HepG2 (cell line): ENCODE measurements around the gene COQ5. TPM values are rescaled to one million over a fixed set of nuclear protein-coding genes. Genes with fewer than 3 reads are reported as not detected.

Experiments used
- CERS6 ChIP-seq: sonication (generic); formaldehyde crosslinking; IDR thresholded peaks from 2 replicates; pipeline ENCODE4 v1.5.0; 2020; ENCODE audit warnings: missing genetic modification reagents
- GABPB1 ChIP-seq: IDR thresholded peaks from 2 replicates; pipeline ENCODE4 v1.6.1; 2016; ENCODE audit warnings: mild to moderate bottlenecking, missing genetic modification reagents, moderate library complexity, missing compliant biosample characterization
- GATA4 ChIP-seq: sonication (generic); IDR thresholded peaks from 2 replicates; pipeline ENCODE4 v1.6.1; 2016; ENCODE audit warnings: antibody characterized with exemption, low read depth, borderline replicate concordance
- GTF2F1 ChIP-seq: fragments of 150-350 bp; IDR thresholded peaks from 2 replicates; pipeline ENCODE4 v1.6.1; 2014; ENCODE audit warnings: low read length
- HHEX ChIP-seq: IDR thresholded peaks from 2 replicates; pipeline ENCODE4 v1.6.1; 2016; ENCODE audit warnings: control low read depth
- HIVEP1 ChIP-seq: sonication (generic); formaldehyde crosslinking; IDR thresholded peaks from 2 replicates; pipeline ENCODE4 v1.4.0; 2020; ENCODE audit warnings: mild to moderate bottlenecking, missing genetic modification reagents
- HNF1B ChIP-seq: sonication (generic); formaldehyde crosslinking; IDR thresholded peaks from 2 replicates; pipeline ENCODE4 v1.5.1; 2020; ENCODE audit warnings: mild to moderate bottlenecking, moderate library complexity, missing genetic modification reagents
- IKZF4 ChIP-seq: sonication (generic); formaldehyde crosslinking; IDR thresholded peaks from 2 replicates; pipeline ENCODE4 v1.5.1; 2020; ENCODE audit warnings: borderline replicate concordance, mild to moderate bottlenecking, low read depth, missing genetic modification reagents; ENCODE audit errors: not compliant biosample characterization
- KDM3A ChIP-seq: IDR thresholded peaks from 2 replicates; pipeline ENCODE4 v1.6.1; 2018; ENCODE audit warnings: low read depth, missing compliant biosample characterization
- MXD4 ChIP-seq: IDR thresholded peaks from 2 replicates; pipeline ENCODE4 v1.6.1; 2016; ENCODE audit warnings: mild to moderate bottlenecking, missing biosample characterization, missing genetic modification reagents
- NFIC ChIP-seq: IDR thresholded peaks from 2 replicates; pipeline ENCODE4 v1.6.1; 2012; ENCODE audit warnings: mild to moderate bottlenecking, low read length, inconsistent platforms
- PHF8 ChIP-seq: sonication (generic); formaldehyde crosslinking; IDR thresholded peaks from 2 replicates; pipeline ENCODE4 v1.5.0; 2020; ENCODE audit warnings: missing genetic modification reagents
- POLR2AphosphoS5 ChIP-seq: IDR thresholded peaks from 2 replicates; pipeline ENCODE4 v1.6.1; 2012; ENCODE audit warnings: low read depth, low read length
- RAD51 ChIP-seq: fragments of 450-650 bp; IDR thresholded peaks from 2 replicates; pipeline ENCODE4 v1.6.1; 2016; ENCODE audit warnings: borderline replicate concordance
- RFX3 ChIP-seq: IDR thresholded peaks from 2 replicates; pipeline ENCODE4 v1.6.1; 2016; ENCODE audit warnings: missing biosample characterization, missing genetic modification reagents
- SIN3B ChIP-seq: fragments of 150-350 bp; IDR thresholded peaks from 2 replicates; pipeline ENCODE4 v1.6.1; 2014; ENCODE audit warnings: low read length
- ZBTB46 ChIP-seq: sonication (generic); formaldehyde crosslinking; IDR thresholded peaks from 2 replicates; pipeline ENCODE4 v1.4.0; 2020; ENCODE audit warnings: mild to moderate bottlenecking, missing genetic modification reagents, borderline replicate concordance
- ZNF230 ChIP-seq: sonication (generic); formaldehyde crosslinking; IDR thresholded peaks from 2 replicates; pipeline ENCODE4 v1.4.0; 2020; ENCODE audit warnings: mild to moderate bottlenecking, missing genetic modification reagents
- ZNF264 ChIP-seq: sonication (generic); formaldehyde crosslinking; IDR thresholded peaks from 2 replicates; pipeline ENCODE4 v1.4.0; 2020; ENCODE audit warnings: missing genetic modification reagents
- ZNF572 ChIP-seq: sonication (generic); formaldehyde crosslinking; IDR thresholded peaks from 2 replicates; pipeline ENCODE4 v1.5.1; 2020; ENCODE audit warnings: mild to moderate bottlenecking, missing genetic modification reagents
- ZNF709 ChIP-seq: sonication (generic); formaldehyde crosslinking; IDR thresholded peaks from 2 replicates; pipeline ENCODE4 v1.5.0; 2020; ENCODE audit warnings: mild to moderate bottlenecking, missing genetic modification reagents
- ZSCAN12 ChIP-seq: sonication (generic); formaldehyde crosslinking; IDR thresholded peaks from 2 replicates; pipeline ENCODE4 v1.9.0; 2021; ENCODE audit warnings: mild to moderate bottlenecking, missing genetic modification reagents
- ZSCAN25 ChIP-seq: sonication (generic); formaldehyde crosslinking; IDR thresholded peaks from 2 replicates; pipeline ENCODE4 v1.8.0; 2022; ENCODE audit warnings: mild to moderate bottlenecking, missing genetic modification reagents
- polyA plus RNA-seq, 8 experiments: library from polyadenylated mRNA; depleted of rRNA in 3 of 8; stranded (reverse) in 7 of 8; unstranded in 1 of 8; fragments of >200 nt; fragmentation: Illumina TruSeq in 4 of 8; extraction: Trizol in 4 of 8; gene quantifications; 2 replicates each; pipeline versions ENCODE4 v1.2.1 to v1.2.3, GENCODE V29; 2011 to 2016; ENCODE audit warnings: low read depth in 4 of 8, missing spikeins in 1 of 8, mixed read lengths in 1 of 8; ENCODE audit not compliant: insufficient read depth in 1 of 8
- total RNA-seq, 5 experiments: library from RNA; depleted of rRNA; stranded (reverse); fragments of >200 nt; fragmentation: Illumina TruSeq; extraction: Trizol; gene quantifications; 2 replicates each; pipeline ENCODE4 v1.2.3, GENCODE V29; 2016; ENCODE audit warnings: low read depth in 1 of 5
- TF ChIP-seq, protein P1 (sequence below): IDR thresholded peaks from 2 replicates; pipeline ENCODE4 v1.6.1; 2016; ENCODE audit warnings: missing biosample characterization, missing genetic modification reagents, low read depth
- TF ChIP-seq, protein P2 (sequence below): sonication (generic); formaldehyde crosslinking; IDR thresholded peaks from 2 replicates; pipeline ENCODE4 v1.4.0; 2020; ENCODE audit warnings: missing genetic modification reagents

The COQ5 gene
- total and polyA plus RNA-seq, 2 of the 13 experiments (the other 11 are each of a cell fraction or from before 2014, with no cell fraction given) = 36.4 to 41.5 TPM

GRCh38 chr12:120469450-120470149 lies 59.4 kb downstream of the COQ5 start, which contains the start of gene SRSF9 (continued):
- TF ChIP-seq, protein P1, sequence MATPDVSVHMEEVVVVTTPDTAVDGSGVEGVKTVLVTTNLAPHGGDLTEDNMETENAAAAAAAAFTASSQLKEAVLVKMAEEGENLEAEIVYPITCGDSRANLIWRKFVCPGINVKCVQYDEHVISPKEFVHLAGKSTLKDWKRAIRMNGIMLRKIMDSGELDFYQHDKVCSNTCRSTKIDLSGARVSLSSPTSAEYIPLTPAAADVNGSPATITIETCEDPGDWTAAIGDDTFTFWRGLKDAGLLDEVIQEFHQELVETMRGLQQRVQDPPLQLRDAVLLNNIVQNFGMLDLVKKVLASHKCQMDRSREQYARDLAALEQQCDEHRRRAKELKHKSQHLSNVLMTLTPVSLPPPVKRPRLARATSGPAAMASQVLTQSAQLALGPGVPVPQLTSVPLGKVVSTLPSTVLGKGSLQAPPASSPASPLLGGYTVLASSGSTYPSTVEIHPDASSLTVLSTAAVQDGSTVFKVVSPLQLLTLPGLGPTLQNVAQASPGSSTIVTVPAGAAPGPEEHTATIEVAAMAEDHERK (CRISPR knock-in tag) = peak; percentile 45; the same call in 1 of the 2 replicates
- TF ChIP-seq ZBTB46 (CRISPR knock-in tag) (no peak), HIVEP1 (peak; percentile 66), SIN3B (no peak), HHEX (CRISPR knock-in tag) (no peak), KDM3A (CRISPR knock-in tag) (0 out of 2 replicates have a peak, but pooled peaks have one; percentile 58), CERS6 (CRISPR knock-in tag) (no peak), PHF8 (CRISPR knock-in tag) (peak; percentile 88), GABPB1 (CRISPR knock-in tag) (peak; percentile 90), GATA4 (no peak), ZNF230 (CRISPR knock-in tag) (peak; percentile 3; the same call in 1 of the 2 replicates), NFIC (no peak), ZSCAN12 (peak; percentile 58; the same call in 1 of the 2 replicates), POLR2AphosphoS5 (peak; percentile 75), RAD51 (no peak), ZNF709 (CRISPR knock-in tag) (peak; percentile 68), ZSCAN25 (peak; percentile 87), ZNF572 (no peak; the same call in 1 of the 2 replicates), ZNF264 (CRISPR knock-in tag) (no peak), HNF1B (CRISPR knock-in tag) (peak; percentile 56; the same call in 1 of the 2 replicates), IKZF4 (CRISPR knock-in tag) (no peak), GTF2F1 (no peak), RFX3 (CRISPR knock-in tag) (no peak), MXD4 (CRISPR knock-in tag) (peak; percentile 40; the same call in 1 of the 2 replicates)
- TF ChIP-seq, protein P2, sequence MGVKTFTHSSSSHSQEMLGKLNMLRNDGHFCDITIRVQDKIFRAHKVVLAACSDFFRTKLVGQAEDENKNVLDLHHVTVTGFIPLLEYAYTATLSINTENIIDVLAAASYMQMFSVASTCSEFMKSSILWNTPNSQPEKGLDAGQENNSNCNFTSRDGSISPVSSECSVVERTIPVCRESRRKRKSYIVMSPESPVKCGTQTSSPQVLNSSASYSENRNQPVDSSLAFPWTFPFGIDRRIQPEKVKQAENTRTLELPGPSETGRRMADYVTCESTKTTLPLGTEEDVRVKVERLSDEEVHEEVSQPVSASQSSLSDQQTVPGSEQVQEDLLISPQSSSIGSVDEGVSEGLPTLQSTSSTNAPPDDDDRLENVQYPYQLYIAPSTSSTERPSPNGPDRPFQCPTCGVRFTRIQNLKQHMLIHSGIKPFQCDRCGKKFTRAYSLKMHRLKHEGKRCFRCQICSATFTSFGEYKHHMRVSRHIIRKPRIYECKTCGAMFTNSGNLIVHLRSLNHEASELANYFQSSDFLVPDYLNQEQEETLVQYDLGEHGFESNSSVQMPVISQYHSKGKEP (CRISPR knock-in tag) = no peak
